ENCODE data around the gene SLC45A2.
"Not testable (repeated sequence)": the region's sequence is repeated elsewhere in the genome, so short reads cannot be mapped to it uniquely, and the experiment has no call there.

Gene SLC45A2

GRCh38 chr5:33969572-33970452 lies 14.7 kb downstream of the SLC45A2 start:
- FAIRE-seq, result peak; percentile 86
- DNase-seq (ENCODE audit: insufficient read length, low spot score), result peak; percentile 87

- FAIRE-seq (peak; percentile 33), DNase-seq (ENCODE audit: insufficient read length, low spot score) (no peak)
These were observed 16.1 kb downstream of the SLC45A2 start for GRCh38 chr5:33968211-33969005.

DNA sequence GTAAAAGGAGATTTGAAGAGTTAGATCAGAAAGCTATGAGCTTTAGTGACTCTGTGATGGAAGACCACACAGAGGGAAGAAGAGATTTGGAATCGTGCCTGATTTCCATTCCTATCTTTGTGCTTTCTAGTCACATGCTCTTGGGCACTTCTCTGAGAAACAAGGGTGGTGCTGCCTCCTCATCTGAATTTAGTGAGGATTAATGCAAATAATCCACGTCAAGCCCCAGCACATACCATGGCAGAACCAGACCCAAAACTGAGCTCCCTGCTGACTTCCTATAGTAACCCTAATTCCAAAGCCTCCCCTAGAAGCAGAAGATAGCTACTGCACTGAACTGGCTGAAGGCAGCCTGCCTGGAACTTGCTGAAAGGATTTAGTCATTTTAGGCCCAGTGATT lies 17.7 kb downstream of the SLC45A2 start:
- DNase-seq (ENCODE audit: insufficient read length, low spot score) (no peak), FAIRE-seq (no peak)

- no peak for FAIRE-seq
- DNase-seq (ENCODE audit: insufficient read length, low spot score), result no peak
These were observed 20.3 kb downstream of the SLC45A2 start for GRCh38 chr5:33964132-33964700.

DNA sequence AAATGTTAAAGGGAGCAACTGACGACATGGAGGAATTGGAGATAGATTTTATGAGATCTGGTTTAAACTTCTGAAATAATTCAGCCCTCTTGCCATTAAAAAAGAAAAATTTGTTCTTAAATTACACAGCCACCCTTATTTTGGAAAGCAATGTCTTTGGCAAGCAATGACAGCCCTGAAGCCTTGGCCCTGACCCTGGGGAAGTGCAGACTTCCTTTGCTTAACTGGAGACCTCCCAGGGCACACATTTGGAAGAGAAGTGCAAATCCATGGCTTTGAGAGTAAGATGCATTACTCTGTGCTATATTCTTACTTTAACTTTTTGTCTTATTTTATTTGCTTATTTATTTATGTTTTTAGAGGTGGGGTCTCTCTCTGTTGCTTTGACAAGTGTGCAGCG lies 26.3 kb downstream of the SLC45A2 start:
- FAIRE-seq (no peak), DNase-seq (ENCODE audit: insufficient read length, low spot score) (no peak)

DNA sequence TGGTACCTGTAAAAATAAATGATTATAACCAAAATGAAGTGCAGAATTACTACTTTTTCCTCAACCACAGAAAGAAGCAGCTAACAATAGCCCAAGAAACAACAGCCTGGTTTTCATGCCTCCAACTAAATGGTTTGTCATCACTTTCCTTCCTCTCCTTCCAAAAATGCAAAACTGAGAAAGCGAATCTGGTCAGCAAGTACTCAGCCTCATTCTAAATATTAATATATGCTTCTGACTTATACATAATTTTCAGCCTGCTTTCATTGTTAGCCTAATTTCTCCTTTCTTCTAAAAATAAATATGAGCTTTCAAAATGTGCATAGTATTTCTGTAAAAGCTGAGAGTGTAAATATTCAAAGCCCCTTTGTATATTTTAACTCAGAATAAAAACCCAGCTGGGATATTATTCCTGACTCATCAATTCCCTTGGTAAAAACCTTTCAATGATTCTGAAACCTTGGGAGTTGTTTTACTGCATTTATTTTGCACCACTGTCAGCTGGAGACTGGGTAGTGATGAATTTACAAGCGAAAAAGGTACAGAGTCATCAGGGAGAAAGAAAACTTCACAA lies 26.8 kb downstream of the SLC45A2 start:
- DNase-seq (ENCODE audit: insufficient read length, low spot score) (no peak), FAIRE-seq (no peak)

DNA sequence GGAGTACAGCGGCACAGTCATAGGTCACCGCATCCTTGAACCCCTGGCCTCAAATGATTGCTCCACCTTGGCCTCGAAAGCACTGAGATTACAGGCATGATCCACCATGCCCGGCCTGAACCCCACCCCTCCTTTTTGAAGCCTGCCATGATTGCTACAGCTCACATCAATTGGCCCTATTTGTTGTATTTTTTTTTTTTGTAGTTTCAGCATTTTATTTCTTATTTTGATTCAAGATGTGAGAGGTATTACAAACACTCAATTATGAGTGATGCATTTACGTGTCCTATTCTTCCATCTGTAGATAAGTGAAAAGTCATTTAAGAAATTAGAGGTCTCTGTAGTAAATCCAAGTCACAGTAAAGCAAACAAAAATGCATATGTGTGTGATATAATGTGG lies 32.3 kb downstream of the SLC45A2 start:
- FAIRE-seq; DNase-seq (ENCODE audit: insufficient read length, low spot score): not testable (repeated sequence)

GRCh38 chr5:33944543-33945132 lies 39.9 kb downstream of the SLC45A2 start:
- FAIRE-seq (peak; percentile 64), DNase-seq (ENCODE audit: insufficient read length, low spot score) (no peak)

DNA sequence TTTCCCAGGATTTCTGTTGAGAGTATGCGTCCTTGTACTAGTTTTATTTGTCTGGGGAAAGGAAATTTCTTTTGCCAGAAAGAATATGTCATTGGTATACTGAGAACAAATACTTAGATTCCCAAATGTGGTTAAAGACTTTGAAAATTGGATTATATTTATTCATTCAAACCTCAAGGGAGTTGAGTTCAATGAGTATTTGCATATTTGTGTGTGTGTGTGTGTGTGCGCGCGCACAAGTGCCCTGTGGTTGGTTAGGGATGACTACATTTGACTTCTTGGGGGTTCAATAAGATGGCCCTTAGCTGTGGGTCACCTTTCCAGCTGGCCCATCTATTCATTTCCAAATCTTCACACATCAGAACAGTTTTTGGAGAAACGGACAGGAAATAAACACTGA lies 43.4 kb downstream of the SLC45A2 start:
- DNase-seq (ENCODE audit: insufficient read length, low spot score), result no peak
- FAIRE-seq, result no peak

DNA sequence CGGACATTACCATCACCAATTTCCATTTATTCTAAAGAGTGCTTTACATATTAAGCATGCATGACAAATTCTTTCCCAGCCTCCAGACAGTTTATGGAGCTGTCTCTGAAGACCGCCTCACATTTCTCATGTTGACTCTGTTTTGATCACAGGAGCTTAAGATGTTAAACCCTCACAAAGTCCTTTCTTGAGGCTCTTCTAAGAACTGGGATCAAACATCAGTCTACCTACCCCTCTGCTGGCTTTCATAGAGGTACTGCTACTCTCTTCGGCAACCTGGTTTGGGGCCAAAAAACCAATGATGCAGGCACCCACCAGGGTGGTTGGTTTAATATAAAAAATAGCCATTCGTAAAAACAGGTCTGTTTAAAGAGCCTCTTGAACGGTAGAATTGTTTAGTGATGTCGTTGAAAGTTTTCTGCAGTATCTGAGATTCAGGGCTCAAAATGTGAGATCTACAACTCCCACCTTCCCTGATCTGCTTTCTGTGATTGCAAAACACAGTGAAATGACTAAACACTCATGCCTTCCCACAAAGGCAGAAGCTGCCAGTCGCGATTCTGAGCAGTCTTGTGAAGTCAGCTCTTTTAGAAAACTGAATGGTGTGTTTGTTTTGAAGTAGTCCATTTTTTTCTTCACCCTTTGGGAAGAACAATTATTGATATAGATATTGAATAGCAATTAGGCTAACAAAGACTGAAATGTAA lies 44.8 kb downstream of the SLC45A2 start:
- DNase-seq (ENCODE audit: insufficient read length, low spot score), result no peak
- no peak for FAIRE-seq

- DNase-seq (ENCODE audit: insufficient read length, low spot score) (no peak), FAIRE-seq (no peak)
These were observed 45.6 kb downstream of the SLC45A2 start for GRCh38 chr5:33938881-33939280.

GRCh38 chr5:33938507-33938796 lies 46.0 kb downstream of the SLC45A2 start:
- FAIRE-seq (no peak), DNase-seq (ENCODE audit: insufficient read length, low spot score) (no peak)

GRCh38 chr5:33937707-33938506 lies 46.6 kb downstream of the SLC45A2 start:
- peak; percentile 38 for FAIRE-seq
- DNase-seq (ENCODE audit: insufficient read length, low spot score), result no peak

- DNase-seq (ENCODE audit: insufficient read length, low spot score) (no peak), FAIRE-seq (no peak)
These were observed 47.3 kb downstream of the SLC45A2 start for GRCh38 chr5:33937017-33937706.

GRCh38 chr5:33936381-33937016 lies 48.0 kb downstream of the SLC45A2 start, which contains the start of gene RXFP3:
RXFP3 (plus strand) TSS chr5:33936386; CDS start chr5:33936741, 355 bp downstream.
- no peak for FAIRE-seq
- no peak for DNase-seq (ENCODE audit: insufficient read length, low spot score)

DNA sequence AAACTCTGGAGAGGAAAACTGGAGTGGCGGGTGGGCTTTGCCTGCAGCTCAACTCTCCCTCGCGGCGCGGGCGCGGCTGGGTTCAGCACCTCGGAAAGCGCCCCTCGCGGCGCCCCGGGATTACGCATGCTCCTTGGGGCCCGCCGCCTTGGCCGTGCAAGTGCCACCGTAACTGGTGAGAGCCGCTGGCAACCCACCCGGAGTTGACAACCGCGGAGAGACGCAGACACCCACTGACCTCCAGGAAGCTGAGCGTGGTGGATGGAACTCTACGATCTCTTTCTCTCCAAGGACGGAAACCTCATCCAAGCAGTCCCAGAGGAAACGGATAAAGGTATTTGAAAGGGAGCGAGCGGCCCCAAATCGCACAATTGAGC lies 48.5 kb downstream of the SLC45A2 start:
- FAIRE-seq (peak; percentile 65), DNase-seq (ENCODE audit: insufficient read length, low spot score) (peak; percentile 90)

DNA sequence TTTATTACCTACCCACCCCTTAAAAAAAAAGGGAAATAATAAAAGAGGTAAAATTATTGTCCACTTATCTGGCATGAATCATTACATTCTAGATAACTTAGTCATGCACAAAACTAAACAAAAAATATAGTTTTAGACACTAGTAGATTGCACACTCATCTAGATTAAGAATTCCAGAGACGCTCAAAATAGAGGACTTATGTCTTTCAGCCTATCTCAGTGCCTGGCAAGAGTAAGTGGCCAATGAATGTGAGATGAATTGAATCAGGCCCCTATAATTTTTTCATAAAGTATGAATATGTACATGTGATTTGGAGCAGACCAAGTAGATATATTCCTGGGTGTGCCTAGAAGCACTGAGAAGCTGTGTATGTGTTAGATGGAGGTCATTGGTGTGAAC lies 50.3 kb downstream of the SLC45A2 start:
- DNase-seq (ENCODE audit: insufficient read length, low spot score) (no peak), FAIRE-seq (no peak)

- FAIRE-seq (no peak), DNase-seq (ENCODE audit: insufficient read length, low spot score) (no peak)
These were observed 50.7 kb downstream of the SLC45A2 start for GRCh38 chr5:33933723-33934169.
